NCI-H345 (cell line): ENCODE measurements around the gene FBXL15.

Experiments
- DNase-seq: peaks from one replicate; lab custom pipeline; 2025; lab: John Stamatoyannopoulos, UW

Gene FBXL15, protein sequence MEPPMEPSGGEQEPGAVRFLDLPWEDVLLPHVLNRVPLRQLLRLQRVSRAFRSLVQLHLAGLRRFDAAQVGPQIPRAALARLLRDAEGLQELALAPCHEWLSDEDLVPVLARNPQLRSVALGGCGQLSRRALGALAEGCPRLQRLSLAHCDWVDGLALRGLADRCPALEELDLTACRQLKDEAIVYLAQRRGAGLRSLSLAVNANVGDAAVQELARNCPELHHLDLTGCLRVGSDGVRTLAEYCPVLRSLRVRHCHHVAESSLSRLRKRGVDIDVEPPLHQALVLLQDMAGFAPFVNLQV

DNA sequence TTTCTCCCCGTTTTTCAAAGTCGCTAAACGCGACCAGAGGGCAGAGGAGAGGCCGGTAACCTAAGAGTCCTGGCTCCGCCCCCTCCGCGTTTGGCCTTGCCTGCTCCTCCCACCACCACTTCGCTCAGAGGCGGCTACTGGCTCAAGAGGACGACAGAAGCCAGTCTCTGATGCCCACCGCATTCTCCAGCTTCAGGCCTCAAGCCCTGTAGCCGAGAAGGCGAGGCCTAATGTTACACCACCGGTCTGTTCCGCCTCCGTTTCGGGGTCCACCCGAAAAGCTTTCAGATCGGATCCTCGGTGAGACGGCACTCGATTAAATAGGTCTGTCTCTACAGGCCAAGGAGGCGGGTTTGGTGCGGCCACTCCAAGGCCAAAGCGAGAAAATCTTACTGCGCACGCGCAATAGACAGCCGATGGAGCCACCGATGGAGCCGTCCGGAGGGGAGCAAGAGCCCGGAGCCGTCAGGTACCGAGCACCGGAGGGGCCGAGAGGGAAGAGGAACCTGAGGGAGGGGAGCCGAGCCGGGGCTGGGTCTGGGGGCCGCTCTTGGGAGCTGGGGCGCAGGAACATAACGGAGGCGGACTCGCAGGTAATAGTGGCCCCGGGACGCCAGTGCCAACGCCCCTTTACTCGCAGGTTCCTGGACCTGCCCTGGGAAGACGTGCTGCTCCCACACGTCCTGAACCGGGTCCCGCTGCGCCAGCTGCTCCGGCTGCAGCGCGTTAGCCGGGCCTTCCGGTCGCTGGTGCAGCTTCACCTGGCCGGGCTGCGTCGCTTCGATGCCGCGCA, at the start of gene FBXL15:
Gene FBXL15, plus strand, starts transcription at position 123 of the 793 bp plus-strand sequence. Its CDS starts 294 bp downstream, at position 417.
- peak; percentile 95 for DNase-seq

DNA sequence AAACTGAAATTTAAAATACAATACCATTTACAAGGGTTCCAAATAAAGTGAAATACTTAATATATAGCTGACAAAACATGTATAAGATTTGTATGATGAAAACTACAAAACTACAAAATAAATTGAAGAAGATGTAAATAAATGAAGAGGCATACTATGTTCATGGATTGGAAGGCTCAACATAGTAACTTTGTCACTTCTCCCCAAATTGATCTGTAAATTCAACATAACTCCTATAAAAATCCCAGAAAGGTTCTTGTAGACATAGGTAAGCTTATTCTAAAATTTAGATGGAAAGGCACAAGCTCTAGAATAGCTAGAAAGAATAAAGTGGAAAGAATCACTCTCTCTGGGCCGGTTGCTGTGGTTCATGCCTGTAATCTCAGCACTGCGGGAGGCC, 49.3 kb upstream of the FBXL15 start:
- no peak for DNase-seq

DNA sequence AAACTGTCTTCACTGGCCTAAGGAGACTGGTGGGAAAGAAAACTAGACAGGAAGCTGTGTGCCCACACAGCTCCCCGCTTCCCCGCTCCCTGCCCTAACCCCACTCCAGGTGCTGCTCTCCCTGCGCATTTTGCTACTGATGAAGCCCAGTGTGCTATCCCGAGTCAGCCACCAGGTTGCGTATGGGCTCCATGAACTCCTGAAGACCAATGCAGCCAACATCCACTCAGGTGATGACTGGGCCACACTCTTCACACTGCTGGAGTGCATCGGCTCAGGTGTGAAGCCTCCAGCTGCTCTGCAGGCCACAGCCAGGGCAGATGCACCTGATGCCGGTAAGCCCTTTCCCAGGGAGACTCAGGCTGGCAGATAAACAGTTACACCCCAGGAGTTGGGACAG, 45.4 kb upstream of the FBXL15 start:
- no peak for DNase-seq

DNA sequence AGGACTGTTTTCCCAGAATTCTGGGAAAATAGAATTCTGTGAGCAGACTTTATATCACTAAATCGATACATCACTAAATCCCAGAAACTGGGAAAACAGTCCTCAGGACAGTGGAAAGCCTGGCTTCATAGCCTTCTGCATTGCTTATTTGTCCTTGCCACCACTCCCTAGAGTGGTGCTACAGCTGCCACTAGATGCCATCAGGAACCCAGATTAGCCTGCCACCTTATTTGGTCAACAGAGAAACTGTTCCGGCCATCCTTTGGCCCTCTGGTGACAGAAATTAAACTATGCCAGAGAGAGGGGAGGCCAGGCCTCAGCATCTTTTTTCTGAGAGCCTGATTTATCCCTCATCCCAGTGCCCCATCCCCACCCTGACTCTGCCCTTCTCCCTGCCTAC, 44.8 kb upstream of the FBXL15 start:
- no peak for DNase-seq

DNA sequence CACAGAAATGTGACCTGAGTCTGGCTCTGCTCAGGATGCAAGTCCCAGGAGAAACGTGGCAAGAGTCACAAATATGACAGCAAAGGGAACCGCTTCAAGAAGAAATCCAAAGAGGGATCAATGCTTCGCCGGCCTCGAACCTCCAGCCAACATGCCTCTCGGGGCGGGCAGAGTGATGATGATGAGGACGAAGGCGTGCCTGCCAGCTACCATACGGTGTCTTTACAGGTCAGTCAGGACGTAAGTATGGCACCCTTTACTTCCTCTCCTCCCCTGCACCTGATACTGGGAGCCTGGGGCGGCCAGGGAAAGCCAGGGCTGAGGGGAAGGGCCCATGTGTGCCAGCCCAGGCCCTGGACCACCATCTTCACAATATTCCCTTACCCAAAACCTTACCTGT, 43.7 kb upstream of the FBXL15 start:
- DNase-seq: no peak

DNA sequence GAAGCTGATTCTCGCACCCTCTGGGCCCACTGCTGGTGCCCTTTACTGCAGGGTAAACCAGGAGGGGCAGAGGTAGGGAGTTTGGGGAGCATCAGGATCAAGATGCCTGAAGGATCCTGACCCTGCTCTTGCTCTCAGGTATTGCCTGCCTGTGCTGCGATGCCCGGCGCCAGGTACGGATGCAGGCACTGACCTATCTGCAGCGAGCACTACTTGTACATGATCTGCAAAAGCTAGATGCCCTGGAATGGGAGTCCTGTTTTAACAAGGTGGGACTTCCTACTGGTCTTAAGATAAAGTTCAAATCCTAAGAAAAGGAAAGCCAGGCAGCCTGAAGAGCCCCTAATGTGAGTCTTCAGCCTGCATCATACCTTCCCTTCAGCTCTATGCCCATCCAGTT, 41.3 kb upstream of the FBXL15 start:
- DNase-seq: no peak

DNA sequence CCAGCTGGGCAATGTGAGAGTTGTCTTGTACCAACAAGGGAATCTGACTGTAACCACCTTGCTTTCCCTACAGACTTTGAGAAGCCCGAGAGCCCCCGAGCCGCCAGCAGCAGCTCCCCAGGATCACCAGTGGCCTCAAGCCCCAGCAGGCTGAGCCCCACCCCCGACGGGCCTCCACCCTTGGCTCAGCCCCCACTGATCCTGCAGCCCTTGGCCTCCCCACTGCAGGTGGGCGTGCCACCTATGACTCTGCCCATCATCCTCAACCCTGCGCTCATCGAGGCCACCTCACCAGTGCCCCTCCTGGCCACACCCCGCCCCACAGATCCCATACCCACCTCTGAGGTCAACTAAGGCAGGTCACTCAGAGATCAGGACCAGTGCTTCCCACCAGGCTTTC, 38.7 kb upstream of the FBXL15 start:
- no peak for DNase-seq

DNA sequence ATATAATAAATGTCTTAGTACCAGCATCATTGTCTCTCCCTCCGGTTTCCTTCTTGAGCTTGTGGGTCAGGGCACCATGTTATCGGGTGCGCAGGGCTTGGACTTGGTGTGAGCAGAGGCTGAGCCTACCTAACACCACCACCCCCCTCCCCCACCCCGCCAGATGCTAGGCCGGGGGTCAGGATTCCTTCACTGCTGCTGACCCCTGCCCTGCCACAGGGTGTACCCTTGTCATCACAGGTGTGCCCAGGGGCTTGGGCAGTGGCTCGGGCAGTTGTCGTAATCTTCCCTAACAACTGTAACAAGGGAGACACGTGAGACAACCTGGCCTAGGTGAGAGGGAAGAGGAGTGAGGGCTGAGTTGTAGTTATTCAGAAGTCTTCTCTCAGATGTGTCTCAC, 37.8 kb upstream of the FBXL15 start:
- no peak for DNase-seq

DNA sequence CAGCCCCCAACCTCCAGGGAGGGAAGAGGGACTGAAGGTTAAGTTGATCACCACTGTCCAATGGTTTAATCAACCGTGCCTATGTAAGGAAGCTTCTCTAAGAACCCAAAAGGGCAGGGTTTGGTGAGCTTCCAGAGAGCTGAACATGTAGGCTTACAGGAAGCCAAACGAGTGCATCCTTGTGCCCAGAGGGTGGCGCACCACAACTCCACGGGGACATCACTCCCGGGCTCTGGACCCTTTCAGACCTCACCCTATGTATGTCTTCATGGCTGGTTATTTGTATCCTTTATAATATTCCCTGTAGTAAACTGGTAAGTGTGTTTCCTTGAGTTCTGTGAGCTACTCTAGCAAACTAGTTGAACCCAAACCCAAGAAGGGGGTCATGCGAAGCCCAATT, 36.6 kb upstream of the FBXL15 start:
- DNase-seq: no peak

DNA sequence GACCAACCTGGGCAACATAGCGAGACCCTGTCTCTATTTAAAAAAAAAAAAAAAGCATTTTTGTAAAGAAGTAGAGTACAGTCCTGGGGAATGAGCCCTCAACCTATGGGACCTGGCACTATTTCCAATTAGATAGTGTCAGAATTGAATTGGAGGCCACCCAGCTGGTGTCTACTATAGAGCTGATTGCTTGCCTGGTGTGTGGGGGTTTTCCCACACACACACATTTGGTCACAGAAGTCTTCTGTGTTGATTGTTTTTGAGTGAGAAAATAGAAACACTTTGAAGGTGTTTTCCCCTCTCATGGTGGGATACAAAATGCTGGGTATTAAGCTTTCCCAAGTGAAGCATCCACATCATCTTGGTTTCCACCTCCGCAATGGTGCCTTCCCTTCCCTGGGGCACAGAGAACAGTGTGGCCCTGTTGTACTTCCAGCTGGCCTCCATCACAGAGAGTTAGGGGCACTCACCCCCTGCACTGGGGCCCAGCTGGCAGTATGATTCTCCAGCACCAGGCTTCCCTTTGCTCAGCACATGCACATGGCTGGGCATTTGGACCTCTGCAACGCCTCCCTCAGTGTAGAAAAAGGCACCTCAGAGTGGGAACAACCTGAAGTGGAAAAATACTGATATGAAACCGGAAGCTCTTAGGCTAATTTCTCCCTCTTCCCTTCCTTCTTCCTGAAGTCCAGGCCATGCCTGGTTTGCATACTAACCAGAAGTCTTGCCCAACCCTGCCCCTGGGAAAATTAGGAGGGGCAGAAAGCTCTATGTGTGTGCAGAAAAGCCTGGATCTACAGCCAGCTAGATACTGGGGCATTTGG, 35.8 kb upstream of the FBXL15 start:
- no peak for DNase-seq

DNA sequence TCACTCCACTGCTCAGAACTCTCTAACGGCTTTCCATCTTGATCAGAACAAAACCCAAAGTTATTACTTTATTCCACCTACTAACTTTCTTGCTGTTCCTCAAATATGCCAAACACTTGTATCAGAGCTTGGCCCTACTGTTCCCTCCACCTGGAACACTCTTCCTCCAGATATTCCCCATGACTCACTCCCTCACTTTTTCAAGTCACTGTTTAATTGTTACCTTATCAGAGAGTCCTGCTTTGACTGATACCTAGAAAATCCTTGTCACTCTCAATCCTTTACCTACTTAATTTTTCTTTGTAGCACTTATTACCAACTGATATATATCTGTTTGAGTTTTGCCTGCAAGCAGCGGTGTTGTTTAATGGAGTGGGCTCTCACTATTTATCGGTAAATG, 30.7 kb upstream of the FBXL15 start:
- no peak for DNase-seq

DNA sequence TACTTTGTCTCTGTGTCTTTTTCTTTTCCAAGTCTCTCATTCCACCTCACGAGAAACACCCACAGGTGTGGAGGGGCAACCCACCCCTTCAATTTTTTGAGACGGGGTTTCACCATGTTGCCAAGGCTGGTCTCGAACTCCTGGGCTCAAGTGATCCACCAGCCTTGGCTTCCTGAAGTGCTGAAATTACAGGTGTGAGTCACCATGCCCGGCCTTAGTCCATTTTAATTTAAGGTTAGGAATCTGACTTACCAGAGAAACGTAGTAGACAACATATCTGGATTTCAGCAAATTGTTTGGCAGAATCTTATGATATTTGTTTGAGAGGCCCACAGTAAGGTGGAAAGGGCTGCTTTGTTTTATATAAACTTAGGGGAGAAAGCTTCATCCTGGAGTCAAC, 28.3 kb upstream of the FBXL15 start:
- no peak for DNase-seq

DNA sequence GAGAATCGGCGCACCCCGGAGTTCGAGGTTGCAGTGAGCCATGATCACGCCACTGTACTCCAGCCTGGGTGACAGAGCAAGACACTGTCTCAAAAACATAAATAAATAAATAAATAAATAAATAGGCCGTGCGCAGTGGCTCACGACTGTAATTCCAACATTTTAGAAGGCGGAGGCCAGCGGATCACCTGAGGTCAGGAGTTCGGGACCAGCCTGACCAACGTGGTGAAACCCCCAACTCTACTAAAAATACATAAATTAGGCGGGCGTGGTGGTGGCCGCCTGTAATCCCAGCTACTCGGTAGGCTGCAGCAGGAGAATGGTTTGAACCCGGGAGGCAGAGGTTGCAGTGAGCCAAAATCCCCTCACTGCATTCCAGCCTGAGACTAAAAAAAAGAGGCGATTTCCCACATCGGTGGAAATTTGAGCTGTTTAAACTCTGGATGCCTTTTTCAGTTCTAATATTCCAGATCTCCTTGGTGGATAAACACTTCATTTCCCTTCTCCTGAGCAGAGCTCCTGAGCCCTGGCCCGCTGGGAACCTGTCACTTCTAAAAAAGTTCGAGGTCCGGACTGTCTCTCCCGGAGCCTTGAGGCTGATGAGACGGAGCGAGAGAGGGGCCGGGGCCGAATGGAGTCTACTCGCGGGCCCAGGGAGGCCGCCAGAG, 27.1 kb upstream of the FBXL15 start:
- no peak for DNase-seq

DNA sequence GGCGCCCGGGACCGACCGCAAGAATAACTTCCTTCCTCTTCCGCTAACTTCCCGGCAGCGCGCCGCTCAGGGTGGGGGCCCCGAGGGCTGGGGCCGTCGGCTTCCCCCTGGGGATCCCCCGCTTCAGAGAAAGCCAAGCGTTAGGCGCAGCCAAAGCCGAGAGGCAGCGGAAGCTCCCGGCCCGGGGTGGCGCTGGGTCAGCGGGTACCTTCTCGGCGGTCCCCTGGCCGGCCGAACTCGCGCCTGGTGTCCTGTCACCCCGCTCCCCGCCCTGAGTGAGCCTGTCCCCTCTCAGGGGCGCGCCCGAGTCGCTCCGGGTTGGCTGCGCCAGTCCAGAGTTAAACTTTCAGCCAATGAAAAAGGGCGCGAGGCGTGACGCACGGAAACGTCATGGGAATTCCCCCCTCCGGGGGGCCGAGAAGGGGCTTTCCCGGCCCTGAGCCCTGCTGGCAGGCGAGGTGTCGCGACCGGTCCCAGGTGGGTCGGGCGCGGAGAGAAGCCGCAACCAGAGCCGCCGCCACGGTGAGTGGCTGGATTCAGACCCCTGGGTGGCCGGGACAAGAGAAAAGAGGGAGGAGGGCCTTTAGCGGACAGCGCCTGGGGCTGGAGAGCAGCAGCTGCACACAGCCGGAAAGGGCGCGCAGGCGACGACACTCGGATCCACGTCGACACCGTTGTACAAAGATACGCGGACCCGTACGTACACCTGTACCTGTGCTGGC, 26.4 kb upstream of the FBXL15 start:
- DNase-seq: peak; percentile 69

DNA sequence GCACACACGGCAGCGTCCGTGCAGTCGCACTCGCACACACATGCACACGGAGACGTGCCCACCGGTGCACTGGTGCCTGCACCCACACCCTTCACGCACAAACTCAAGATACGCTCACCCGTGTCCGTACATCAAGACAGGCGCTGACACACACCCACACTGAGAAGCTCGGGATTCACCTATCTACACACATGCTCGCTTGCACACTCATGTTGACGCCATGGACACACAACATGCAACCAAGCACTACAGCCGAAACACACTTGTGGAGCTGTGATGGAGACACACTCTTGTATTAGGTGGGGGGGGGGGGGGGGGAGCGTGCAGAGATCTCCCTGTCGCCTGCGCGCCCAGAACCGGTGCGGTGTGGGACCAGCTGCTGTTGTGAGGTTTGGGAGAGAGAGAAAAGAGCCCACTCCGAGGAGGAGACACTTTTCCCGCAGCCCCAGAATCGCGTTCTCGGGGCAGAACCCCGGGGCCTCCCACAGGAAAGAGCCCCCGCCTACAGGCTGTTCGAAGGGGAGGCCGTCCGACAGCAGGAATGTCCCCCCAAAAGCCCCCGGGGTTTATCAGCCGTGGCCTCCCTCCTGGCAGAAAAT, 25.7 kb upstream of the FBXL15 start:
- peak; percentile 37 for DNase-seq

DNA sequence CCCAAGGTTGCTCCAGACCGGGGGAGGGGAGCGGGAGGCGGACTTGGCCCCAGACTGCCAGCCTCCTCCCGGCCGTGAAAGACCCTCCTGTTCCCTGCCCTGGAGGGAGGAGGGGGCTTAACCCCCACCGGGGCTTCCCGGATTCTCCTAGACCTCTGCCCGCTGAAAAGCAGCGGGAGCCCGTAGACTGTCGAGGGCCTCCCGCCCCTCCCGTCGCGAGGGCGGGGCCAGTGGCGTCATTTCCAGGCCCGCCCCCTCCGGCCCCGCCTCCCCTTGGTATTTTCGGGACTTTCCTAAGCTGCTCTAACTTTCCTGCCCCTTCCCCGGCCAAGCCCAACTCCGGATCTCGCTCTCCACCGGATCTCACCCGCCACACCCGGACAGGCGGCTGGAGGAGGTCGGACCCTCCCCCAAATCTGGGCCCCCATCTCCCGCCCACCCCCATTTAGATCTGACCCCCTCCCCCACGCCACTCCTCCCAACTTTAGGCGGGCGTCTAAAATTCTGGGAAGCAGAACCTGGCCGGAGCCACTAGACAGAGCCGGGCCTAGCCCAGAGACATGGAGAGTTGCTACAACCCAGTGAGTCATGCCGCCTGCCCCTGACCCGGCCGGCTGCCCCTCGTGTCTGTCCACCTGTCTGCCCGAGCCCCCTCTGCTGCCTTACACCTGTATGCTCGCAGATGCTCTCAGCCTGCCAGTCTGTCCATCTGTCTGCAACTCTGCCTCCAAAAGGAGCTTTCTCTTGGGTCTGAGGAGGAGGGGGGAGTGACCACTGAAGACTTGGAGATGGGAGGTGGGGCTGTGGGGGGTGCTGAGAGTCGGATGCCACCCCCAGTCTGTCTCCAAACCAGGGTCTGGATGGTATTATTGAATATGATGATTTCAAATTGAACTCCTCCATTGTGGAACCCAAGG, 25.0 kb upstream of the FBXL15 start, which contains the start of gene NFKB2:
Gene NFKB2, plus strand, starts transcription at position 306 of the 917 bp plus-strand sequence. Its CDS starts 255 bp downstream, at position 561.
- DNase-seq: peak; percentile 67

DNA sequence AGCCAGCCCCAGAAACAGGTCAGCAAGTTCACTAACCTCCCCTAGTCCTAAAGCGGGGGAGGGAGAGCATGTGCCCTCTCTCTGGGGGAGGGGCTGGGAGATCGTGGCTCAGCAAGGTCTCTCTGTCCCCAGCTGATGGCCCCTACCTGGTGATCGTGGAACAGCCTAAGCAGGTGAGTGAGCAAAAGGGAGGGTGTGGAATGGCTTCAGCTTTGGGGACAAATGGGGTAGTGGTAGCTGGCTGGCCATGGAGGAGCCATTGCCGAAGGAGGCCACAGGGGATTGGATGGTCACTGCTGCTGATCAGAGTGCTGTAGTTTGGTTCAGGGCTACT, 24.4 kb upstream of the FBXL15 start:
- DNase-seq: no peak

DNA sequence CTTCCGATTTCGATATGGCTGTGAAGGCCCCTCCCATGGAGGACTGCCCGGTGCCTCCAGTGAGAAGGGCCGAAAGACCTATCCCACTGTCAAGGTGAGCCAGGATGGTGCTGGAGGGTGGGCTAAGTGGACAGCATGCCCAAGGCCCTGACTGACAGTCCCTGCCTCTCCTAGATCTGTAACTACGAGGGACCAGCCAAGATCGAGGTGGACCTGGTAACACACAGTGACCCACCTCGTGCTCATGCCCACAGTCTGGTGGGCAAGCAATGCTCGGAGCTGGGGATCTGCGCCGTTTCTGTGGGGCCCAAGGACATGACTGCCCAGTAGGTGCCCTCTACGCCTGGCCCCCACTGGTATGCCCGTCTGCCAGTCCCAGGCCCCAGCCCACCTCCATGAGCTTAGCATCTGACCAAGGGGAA, 23.9 kb upstream of the FBXL15 start:
- DNase-seq: no peak

DNA sequence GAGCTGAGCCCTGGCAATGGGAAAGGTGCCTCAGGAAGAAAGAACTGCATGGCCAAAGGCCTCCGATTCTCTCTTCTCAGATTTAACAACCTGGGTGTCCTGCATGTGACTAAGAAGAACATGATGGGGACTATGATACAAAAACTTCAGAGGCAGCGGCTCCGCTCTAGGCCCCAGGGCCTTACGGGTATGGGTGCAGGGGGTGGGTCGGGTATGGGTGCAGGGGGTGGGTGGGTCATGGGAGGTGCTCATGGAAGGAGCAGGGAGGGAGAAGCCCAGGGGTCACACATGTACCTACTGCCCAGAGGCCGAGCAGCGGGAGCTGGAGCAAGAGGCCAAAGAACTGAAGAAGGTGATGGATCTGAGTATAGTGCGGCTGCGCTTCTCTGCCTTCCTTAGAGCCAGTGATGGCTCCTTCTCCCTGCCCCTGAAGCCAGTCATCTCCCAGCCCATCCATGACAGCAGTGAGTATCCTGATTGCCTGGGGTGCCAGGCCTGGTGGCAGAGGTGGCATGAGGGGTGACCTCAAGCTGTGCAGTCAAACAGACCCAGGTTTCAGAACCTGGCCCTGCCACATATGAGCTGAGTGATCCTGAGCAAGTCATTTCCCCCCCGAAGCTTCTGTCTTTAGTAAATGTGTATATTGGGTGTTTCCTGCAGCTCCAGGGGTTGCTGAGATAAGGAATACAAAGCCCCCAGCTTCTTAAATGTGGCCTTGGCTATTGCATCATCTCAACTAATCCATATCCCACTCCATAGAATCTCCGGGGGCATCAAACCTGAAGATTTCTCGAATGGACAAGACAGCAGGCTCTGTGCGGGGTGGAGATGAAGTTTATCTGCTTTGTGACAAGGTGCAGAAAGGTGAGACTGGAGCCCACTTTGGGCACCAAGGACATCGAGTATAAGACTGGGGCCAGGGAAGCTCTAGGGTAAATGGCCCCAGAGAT, 23.1 kb upstream of the FBXL15 start:
- DNase-seq: no peak
